HepG2 (cell line): ENCODE data around the gene BPHL. TPM values are rescaled to one million over a fixed set of nuclear protein-coding genes. Genes with fewer than 3 reads are reported as not detected.

Experiments used
- AGO1 ChIP-seq: fragments of 200-400 bp; formaldehyde crosslinking; IDR thresholded peaks from 2 replicates; pipeline ENCODE4 v1.6.1; 2017; ENCODE audit warnings: mild to moderate bottlenecking, low read depth, low read length, moderate library complexity; ENCODE audit not compliant: poor library complexity, severe bottlenecking
- FOXK2 ChIP-seq: fragments of 450-650 bp; IDR thresholded peaks from 2 replicates; pipeline ENCODE4 v1.6.1; 2016
- GLI4 ChIP-seq: sonication (generic); formaldehyde crosslinking; IDR thresholded peaks from 2 replicates; pipeline ENCODE4 v1.5.1; 2020; ENCODE audit warnings: missing genetic modification reagents, mild to moderate bottlenecking, moderate library complexity, borderline replicate concordance
- JUNB ChIP-seq: sonication (generic); formaldehyde crosslinking; IDR thresholded peaks from 2 replicates; pipeline ENCODE4 v1.8.0; 2022; ENCODE audit warnings: missing genetic modification reagents, mild to moderate bottlenecking, borderline replicate concordance
- LCORL ChIP-seq, 2 experiments: fragments of 450-650 bp in 1 of 2; sonication (generic) in 1 of 2; formaldehyde crosslinking in 1 of 2; IDR thresholded peaks; 2 replicates each; pipeline versions ENCODE4 v1.5.0 to v1.6.1; 2017 to 2020; ENCODE audit warnings: antibody characterized with exemption in 1 of 2, missing genetic modification reagents in 1 of 2
- MYPOP ChIP-seq: sonication (generic); formaldehyde crosslinking; IDR thresholded peaks from 2 replicates; pipeline ENCODE4 v1.8.1; 2023; ENCODE audit warnings: mild to moderate bottlenecking, moderate library complexity, missing genetic modification reagents
- NFRKB ChIP-seq: fragments of 450-650 bp; IDR thresholded peaks from 2 replicates; pipeline ENCODE4 v1.6.1; 2017
- NR3C1 ChIP-seq: sonication (generic); formaldehyde crosslinking; IDR thresholded peaks from 2 replicates; pipeline ENCODE4 v1.4.0; 2020; ENCODE audit warnings: missing genetic modification reagents
- ONECUT2 ChIP-seq: sonication (generic); formaldehyde crosslinking; IDR thresholded peaks from 2 replicates; pipeline ENCODE4 v1.4.0; 2020; ENCODE audit warnings: missing genetic modification reagents
- RCOR2 ChIP-seq: IDR thresholded peaks from 2 replicates; pipeline ENCODE4 v1.6.1; 2016; ENCODE audit warnings: missing biosample characterization, missing genetic modification reagents
- RORA ChIP-seq: sonication (generic); formaldehyde crosslinking; IDR thresholded peaks from 2 replicates; pipeline ENCODE4 v1.5.0; 2020; ENCODE audit warnings: mild to moderate bottlenecking, missing genetic modification reagents, moderate library complexity
- SMC3 ChIP-seq: IDR thresholded peaks from 2 replicates; pipeline ENCODE4 v1.6.1; 2011; ENCODE audit warnings: low read length, improper control_type of control experiment
- SP1 ChIP-seq, 2 experiments: fragments of 450-650 bp in 1 of 2; sonication (generic) in 1 of 2; formaldehyde crosslinking in 1 of 2; IDR thresholded peaks; 2 replicates each; pipeline versions ENCODE4 v1.4.0 to v1.6.1; 2016 to 2020; ENCODE audit warnings: missing genetic modification reagents in 1 of 2
- YEATS4 ChIP-seq: sonication (generic); formaldehyde crosslinking; IDR thresholded peaks from 2 replicates; pipeline ENCODE4 v1.4.0; 2020; ENCODE audit warnings: missing genetic modification reagents, borderline replicate concordance
- ZBTB3 ChIP-seq: sonication (generic); formaldehyde crosslinking; IDR thresholded peaks from 2 replicates; pipeline ENCODE4 v1.4.0; 2020; ENCODE audit warnings: low read depth, mild to moderate bottlenecking, moderate library complexity, missing genetic modification reagents, borderline replicate concordance
- ZNF101 ChIP-seq: sonication (generic); formaldehyde crosslinking; IDR thresholded peaks from 2 replicates; pipeline ENCODE4 v1.4.0; 2020; ENCODE audit warnings: mild to moderate bottlenecking, low read depth, missing genetic modification reagents, borderline replicate concordance
- ZNF121 ChIP-seq: sonication (generic); formaldehyde crosslinking; IDR thresholded peaks from 2 replicates; pipeline ENCODE4 v1.5.0; 2020; ENCODE audit warnings: mild to moderate bottlenecking, missing genetic modification reagents
- ZNF354B ChIP-seq: sonication (generic); formaldehyde crosslinking; IDR thresholded peaks from 2 replicates; pipeline ENCODE4 v1.8.0; 2022; ENCODE audit warnings: mild to moderate bottlenecking, missing genetic modification reagents
- ZNF639 ChIP-seq: conservative IDR thresholded peaks from 2 replicates; pipeline ENCODE4 v1.6.1; 2018; ENCODE audit warnings: missing genetic modification reagents
- ZNF800 ChIP-seq: sonication (generic); formaldehyde crosslinking; IDR thresholded peaks from 2 replicates; pipeline ENCODE4 v1.4.0; 2020; ENCODE audit warnings: missing genetic modification reagents
- polyA plus RNA-seq, 8 experiments: library from polyadenylated mRNA; depleted of rRNA in 3 of 8; stranded (reverse) in 7 of 8; unstranded in 1 of 8; fragments of >200 nt; fragmentation: Illumina TruSeq in 4 of 8; extraction: Trizol in 4 of 8; gene quantifications; 2 replicates each; pipeline versions ENCODE4 v1.2.1 to v1.2.3, GENCODE V29; 2011 to 2016; ENCODE audit warnings: low read depth in 4 of 8, missing spikeins in 1 of 8, mixed read lengths in 1 of 8; ENCODE audit not compliant: insufficient read depth in 1 of 8
- total RNA-seq, 5 experiments: library from RNA; depleted of rRNA; stranded (reverse); fragments of >200 nt; fragmentation: Illumina TruSeq; extraction: Trizol; gene quantifications; 2 replicates each; pipeline ENCODE4 v1.2.3, GENCODE V29; 2016; ENCODE audit warnings: low read depth in 1 of 5
- TF ChIP-seq, protein P1 (sequence below): sonication (generic); formaldehyde crosslinking; IDR thresholded peaks from 2 replicates; pipeline ENCODE4 v1.5.0; 2020; ENCODE audit warnings: mild to moderate bottlenecking, missing genetic modification reagents

BPHL gene
- total and polyA plus RNA-seq, 2 of the 13 experiments (the other 11 are each of a cell fraction or from before 2014, with no cell fraction given): 37.8 to 39.5 TPM

DNA sequence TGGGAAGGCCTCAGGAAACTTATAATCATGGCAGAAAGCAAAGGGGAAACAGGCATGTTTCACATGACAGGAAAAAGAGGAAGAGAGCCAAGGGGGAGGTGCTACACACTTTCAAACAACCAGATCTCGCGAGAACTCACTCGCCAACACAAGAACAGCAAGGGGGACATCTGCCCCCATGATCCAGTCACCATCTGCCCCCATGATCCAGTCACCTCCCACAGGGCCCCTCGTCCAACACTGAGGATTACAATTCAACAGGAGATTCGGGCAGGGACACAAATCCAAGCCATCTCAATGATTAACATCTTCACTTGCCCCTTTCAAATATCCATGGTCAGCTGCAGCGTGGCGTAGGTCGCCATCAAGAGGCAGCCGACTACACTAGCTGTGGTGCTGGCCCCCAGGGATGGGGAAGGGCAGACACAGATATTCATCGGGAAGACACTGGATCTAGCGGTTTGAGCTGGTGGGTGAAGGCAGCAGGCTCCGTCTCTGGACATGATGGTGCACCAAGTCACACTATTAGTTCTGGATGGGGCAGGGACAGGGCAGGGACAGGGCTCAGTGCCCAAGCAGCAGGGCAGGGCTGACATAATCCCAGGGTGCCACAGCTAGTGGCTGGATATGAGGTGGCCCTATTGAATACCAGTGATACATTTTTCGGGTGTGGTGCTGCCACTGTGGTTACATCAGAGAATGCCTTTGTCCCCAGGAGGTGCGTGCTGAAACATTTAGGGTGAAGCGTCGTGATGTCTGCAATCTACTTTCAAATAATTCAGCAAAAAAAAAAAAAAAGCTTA, 77.4 kb downstream of the BPHL start (continued):
- peak; percentile 37 for TF ChIP-seq YEATS4
- no peak; the same call in 1 of the 2 replicates for TF ChIP-seq ZNF354B
- TF ChIP-seq JUNB (CRISPR knock-in tag): no peak
- TF ChIP-seq AGO1: no peak
- TF ChIP-seq FOXK2: peak; percentile 73
- TF ChIP-seq MYPOP (CRISPR knock-in tag): 0 out of 2 replicates have a peak, but pooled peaks have one; percentile 23
- TF ChIP-seq SP1 (IDR thresholded peaks at IDR 0.05): peak; percentile 74; the same call in 1 of the 2 replicates
- TF ChIP-seq SP1 (CRISPR knock-in tag; IDR thresholded peaks at IDR 0.05): peak; percentile 25; the same call in 1 of the 2 replicates
- TF ChIP-seq ZNF639 (CRISPR knock-in tag): no peak
- TF ChIP-seq NFRKB: no peak
- TF ChIP-seq ZNF121 (CRISPR knock-in tag): no peak
- TF ChIP-seq ZNF101 (CRISPR knock-in tag): no peak
- TF ChIP-seq, protein P1, sequence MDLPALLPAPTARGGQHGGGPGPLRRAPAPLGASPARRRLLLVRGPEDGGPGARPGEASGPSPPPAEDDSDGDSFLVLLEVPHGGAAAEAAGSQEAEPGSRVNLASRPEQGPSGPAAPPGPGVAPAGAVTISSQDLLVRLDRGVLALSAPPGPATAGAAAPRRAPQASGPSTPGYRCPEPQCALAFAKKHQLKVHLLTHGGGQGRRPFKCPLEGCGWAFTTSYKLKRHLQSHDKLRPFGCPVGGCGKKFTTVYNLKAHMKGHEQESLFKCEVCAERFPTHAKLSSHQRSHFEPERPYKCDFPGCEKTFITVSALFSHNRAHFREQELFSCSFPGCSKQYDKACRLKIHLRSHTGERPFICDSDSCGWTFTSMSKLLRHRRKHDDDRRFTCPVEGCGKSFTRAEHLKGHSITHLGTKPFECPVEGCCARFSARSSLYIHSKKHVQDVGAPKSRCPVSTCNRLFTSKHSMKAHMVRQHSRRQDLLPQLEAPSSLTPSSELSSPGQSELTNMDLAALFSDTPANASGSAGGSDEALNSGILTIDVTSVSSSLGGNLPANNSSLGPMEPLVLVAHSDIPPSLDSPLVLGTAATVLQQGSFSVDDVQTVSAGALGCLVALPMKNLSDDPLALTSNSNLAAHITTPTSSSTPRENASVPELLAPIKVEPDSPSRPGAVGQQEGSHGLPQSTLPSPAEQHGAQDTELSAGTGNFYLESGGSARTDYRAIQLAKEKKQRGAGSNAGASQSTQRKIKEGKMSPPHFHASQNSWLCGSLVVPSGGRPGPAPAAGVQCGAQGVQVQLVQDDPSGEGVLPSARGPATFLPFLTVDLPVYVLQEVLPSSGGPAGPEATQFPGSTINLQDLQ: no peak
- no peak for TF ChIP-seq ONECUT2 (CRISPR knock-in tag)
- no peak for TF ChIP-seq LCORL (IDR thresholded peaks at IDR 0.05)
- peak; percentile 33; the same call in 1 of the 2 replicates for TF ChIP-seq LCORL (CRISPR knock-in tag; IDR thresholded peaks at IDR 0.05)
- no peak for TF ChIP-seq ZBTB3 (CRISPR knock-in tag)
- TF ChIP-seq RCOR2: 0 out of 2 replicates have a peak, but pooled peaks have one; percentile 24
- no peak for TF ChIP-seq NR3C1 (CRISPR knock-in tag)
- no peak for TF ChIP-seq ZNF800 (CRISPR knock-in tag)
- no peak; the same call in 1 of the 2 replicates for TF ChIP-seq GLI4 (CRISPR knock-in tag)
- 0 out of 2 replicates have a peak, but pooled peaks have one; percentile 18 for TF ChIP-seq SMC3
- no peak for TF ChIP-seq RORA (CRISPR knock-in tag)
